ENCODE measurements around the gene STIM1. TPM values are rescaled to one million over a fixed set of nuclear protein-coding genes. Genes with fewer than 3 reads are reported as not detected.

STIM1 gene
- total RNA-seq, 1 experiment from 2014 or later = 15.2 TPM

DNA sequence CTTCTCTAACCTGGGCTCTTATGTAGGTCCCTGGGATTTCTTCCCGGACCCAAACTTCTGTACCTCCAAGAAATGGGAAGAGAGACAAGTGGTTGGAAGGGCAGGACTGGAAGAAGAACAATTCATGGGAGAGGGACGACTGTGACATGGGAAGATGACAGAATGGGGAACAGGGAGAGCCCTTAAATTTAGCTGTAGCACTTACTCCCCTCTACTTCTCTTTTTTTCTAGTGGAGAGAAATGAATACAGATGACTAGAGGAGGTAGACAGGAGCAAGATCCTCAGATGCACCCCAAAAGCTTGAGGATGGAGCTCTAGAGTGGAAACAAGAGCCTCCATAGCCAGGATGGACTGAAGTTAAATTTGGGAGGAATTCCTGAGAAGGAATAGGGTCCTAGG, 17.0 kb upstream of the STIM1 start:
- H2AK5ac ChIP-seq (ENCODE audit: insufficient read length, low read length) = no peak overlapping the region
- no peak overlapping the region for H2AFZ ChIP-seq (ENCODE audit: low read length)
- no peak overlapping the region for H4K91ac ChIP-seq (ENCODE audit: insufficient read length, low read depth, low read length)
- TF ChIP-seq, protein P1, sequence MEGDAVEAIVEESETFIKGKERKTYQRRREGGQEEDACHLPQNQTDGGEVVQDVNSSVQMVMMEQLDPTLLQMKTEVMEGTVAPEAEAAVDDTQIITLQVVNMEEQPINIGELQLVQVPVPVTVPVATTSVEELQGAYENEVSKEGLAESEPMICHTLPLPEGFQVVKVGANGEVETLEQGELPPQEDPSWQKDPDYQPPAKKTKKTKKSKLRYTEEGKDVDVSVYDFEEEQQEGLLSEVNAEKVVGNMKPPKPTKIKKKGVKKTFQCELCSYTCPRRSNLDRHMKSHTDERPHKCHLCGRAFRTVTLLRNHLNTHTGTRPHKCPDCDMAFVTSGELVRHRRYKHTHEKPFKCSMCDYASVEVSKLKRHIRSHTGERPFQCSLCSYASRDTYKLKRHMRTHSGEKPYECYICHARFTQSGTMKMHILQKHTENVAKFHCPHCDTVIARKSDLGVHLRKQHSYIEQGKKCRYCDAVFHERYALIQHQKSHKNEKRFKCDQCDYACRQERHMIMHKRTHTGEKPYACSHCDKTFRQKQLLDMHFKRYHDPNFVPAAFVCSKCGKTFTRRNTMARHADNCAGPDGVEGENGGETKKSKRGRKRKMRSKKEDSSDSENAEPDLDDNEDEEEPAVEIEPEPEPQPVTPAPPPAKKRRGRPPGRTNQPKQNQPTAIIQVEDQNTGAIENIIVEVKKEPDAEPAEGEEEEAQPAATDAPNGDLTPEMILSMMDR (conservative IDR thresholded peaks at IDR 0.05) = no peak
- H4K20me1 ChIP-seq (ENCODE audit: control insufficient read depth, insufficient read depth, insufficient read length) = peaks cover 4% of the 10 kb centered on the region
- no peak overlapping the region for H3K4me2 ChIP-seq (ENCODE audit: insufficient read depth, insufficient read length, low read length)
- no peaks in the 10 kb centered on the region; a peak in 1 of 5 replicates for H3K9me3 Mint-ChIP-seq
- no peak overlapping the region for H3K9ac ChIP-seq (ENCODE audit: extremely low read depth, insufficient read length, low read length)
- peaks cover 2% of the 10 kb centered on the region; the same call in 1 of the 2 replicates for H3K79me2 ChIP-seq (ENCODE audit: insufficient read depth, low read length)
- H3K23ac ChIP-seq (ENCODE audit: insufficient read length, low read depth, low read length) = no peak overlapping the region
- H2BK15ac ChIP-seq (ENCODE audit: low read depth, low read length) = no peak overlapping the region
- no peak overlapping the region for H3K56ac ChIP-seq (ENCODE audit: insufficient read length, low read depth, low read length)
- no peak overlapping the region for H2BK20ac ChIP-seq (ENCODE audit: low read depth, low read length, poor library complexity, severe bottlenecking)
- no peak overlapping the region for H4K8ac ChIP-seq (replicated peaks; ENCODE audit: insufficient read length, low read depth, low read length)
- peaks cover 7% of the 10 kb centered on the region for H3K23me2 ChIP-seq (ENCODE audit: insufficient read length, low read depth, low read length, poor library complexity, severe bottlenecking)
- DNase-seq = no peak
- H4K5ac ChIP-seq (ENCODE audit: insufficient read length, low read depth, low read length) = no peak overlapping the region
- H3K27me3 Mint-ChIP-seq (ENCODE audit: low read depth) = peaks cover 16% of the 10 kb centered on the region
- no peak overlapping the region for H2BK5ac ChIP-seq (ENCODE audit: insufficient read length, low read length)
- H3K4me1 Mint-ChIP-seq = peaks cover 49 to 52% of the 10 kb centered on the region in 2 experiments
- H3K18ac ChIP-seq (ENCODE audit: insufficient read length, low read depth, low read length) = no peak overlapping the region
- no peak overlapping the region for H3K4ac ChIP-seq (ENCODE audit: low read depth, low read length)
- no peak overlapping the region for H3T11ph ChIP-seq (ENCODE audit: low read length)
- no peak overlapping the region for H2BK120ac ChIP-seq (ENCODE audit: low read depth, low read length, poor library complexity, severe bottlenecking)
- H3K4me1 ChIP-seq (ENCODE audit: insufficient read depth, low read length) = peaks cover 19% of the 10 kb centered on the region
- H3K9me3 ChIP-seq (ENCODE audit: control insufficient read depth, low read depth, low read length) = no peaks in the 10 kb centered on the region
- no peak overlapping the region for H2BK12ac ChIP-seq (ENCODE audit: insufficient read length, low read depth, low read length)
- H3K36me3 Mint-ChIP-seq (ENCODE audit: insufficient read depth in 1 of 3, low read depth in 3 of 3) = peaks cover 7 to 17% (median 11%) of the 10 kb centered on the region in 3 experiments; a peak in 5 of 7 replicates
- no peak overlapping the region for H3K27ac Mint-ChIP-seq
- H3K4me3 Mint-ChIP-seq = peak overlapping the region in 1 of 2 experiments; percentile 18; a peak in 2 of 5 replicates
- H3K27me3 ChIP-seq (ENCODE audit: insufficient read depth, low read length) = no peaks in the 10 kb centered on the region; the same call in 1 of the 2 replicates
- no peak overlapping the region for H3K14ac ChIP-seq (ENCODE audit: insufficient read depth, low read length)
- H3K79me1 ChIP-seq (ENCODE audit: insufficient read depth, low read depth, low read length, poor library complexity, severe bottlenecking) = no peaks in the 10 kb centered on the region
- no peak overlapping the region for H3K27ac ChIP-seq (ENCODE audit: insufficient read length, low read depth, low read length)
- no CpG with 5 or more reads among the region's 2 CpGs for WGBS (ENCODE audit: extremely low coverage, insufficient read length, low lambda C conversion rate)

All from H9 (cell line).